BLaER1 (cell line): Measurements from ENCODE around the gene BCL2L15.

ENCODE experiments used
- H3K27ac ChIP-seq: shearing (Covaris generic); formaldehyde crosslinking; 2 replicates; pipeline ENCODE4 v1.8.1; 2022
- H3K27me3 ChIP-seq: shearing (Covaris generic); formaldehyde crosslinking; 2 replicates; pipeline ENCODE4 v1.8.1; 2022
- H3K36me3 ChIP-seq: shearing (Covaris generic); formaldehyde crosslinking; 2 replicates; pipeline ENCODE4 v1.8.1; 2022
- H3K4me1 ChIP-seq: shearing (Covaris generic); formaldehyde crosslinking; 2 replicates; pipeline ENCODE4 v1.8.1; 2022
- H3K4me2 ChIP-seq: shearing (Covaris generic); formaldehyde crosslinking; 2 replicates; pipeline ENCODE4 v1.8.1; 2022
- H3K4me3 ChIP-seq: shearing (Covaris generic); formaldehyde crosslinking; 2 replicates; pipeline ENCODE4 v1.8.1; 2022
- H3K9ac ChIP-seq: shearing (Covaris generic); formaldehyde crosslinking; 2 replicates; pipeline ENCODE4 v1.8.1; 2022
- H3K9me3 ChIP-seq: shearing (Covaris generic); formaldehyde crosslinking; 2 replicates; pipeline ENCODE4 v1.8.1; 2022
- H4K20me1 ChIP-seq: shearing (Covaris generic); formaldehyde crosslinking; 2 replicates; pipeline ENCODE4 v1.8.1; 2022
- Cebpa-rat ChIP-seq: shearing (Covaris generic); IDR thresholded peaks from 2 replicates; pipeline ENCODE4 v1.8.1; 2022

BCL2L15 gene

DNA sequence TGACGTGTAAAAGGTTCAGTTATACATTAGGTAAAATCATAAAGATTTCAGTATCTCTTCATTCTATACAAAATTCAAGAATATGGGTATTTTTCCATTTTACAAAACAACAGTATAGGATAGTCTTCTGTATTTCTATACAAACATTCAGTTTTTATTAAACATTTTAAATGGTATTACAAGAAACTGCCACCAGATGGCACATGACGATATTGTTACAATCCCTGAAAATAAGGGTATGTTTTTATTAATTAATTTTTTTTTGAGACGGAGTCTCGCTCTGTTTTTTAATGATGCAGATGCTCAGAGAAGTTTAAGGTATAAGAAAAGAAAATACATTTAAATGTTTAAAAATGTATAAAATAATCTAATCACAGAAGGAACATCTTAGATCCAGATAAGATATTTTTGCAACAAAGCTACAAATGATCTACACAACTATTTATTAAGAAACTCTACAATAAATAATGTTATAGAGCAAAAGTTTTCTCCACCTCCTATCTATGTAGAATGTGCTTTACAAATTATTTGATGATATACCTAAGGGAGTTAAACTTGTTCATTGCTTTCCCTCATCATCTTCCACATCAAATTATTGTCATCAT is 51.6 kb downstream of the BCL2L15 start:
- Histone ChIP-seq H3K9me3 (no peaks in the 10 kb centered on the region), H3K27me3 (no peaks in the 10 kb centered on the region), H4K20me1 (no peaks in the 10 kb centered on the region), H3K4me3 (no peak overlapping the region), H3K4me2 (no peak overlapping the region), H3K9ac (no peak overlapping the region), H3K4me1 (no peaks in the 10 kb centered on the region), H3K36me3 (no peaks in the 10 kb centered on the region), H3K27ac (no peak overlapping the region)
- TF ChIP-seq Cebpa-rat: no peak

DNA sequence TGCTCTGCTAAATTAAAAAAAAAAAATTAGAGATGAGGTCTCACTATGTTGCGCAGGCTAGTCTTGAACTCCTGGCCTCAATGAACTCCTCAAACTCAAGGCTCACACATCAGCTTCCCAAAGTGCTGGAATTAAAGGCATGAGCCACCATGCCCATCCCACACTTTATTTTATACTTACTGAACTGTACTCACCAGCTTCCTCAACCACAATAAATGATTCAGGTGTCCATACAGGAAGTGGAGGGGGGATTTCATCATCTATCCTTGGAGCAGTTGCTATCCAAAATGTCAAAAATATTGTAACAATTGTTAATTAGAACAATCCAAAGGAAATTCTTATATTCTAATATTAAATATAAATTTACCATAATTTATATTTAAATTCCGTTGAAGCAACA is 52.7 kb downstream of the BCL2L15 start:
- no peaks in the 10 kb centered on the region for H3K36me3 ChIP-seq
- no peaks in the 10 kb centered on the region for H4K20me1 ChIP-seq
- H3K9me3 ChIP-seq: no peaks in the 10 kb centered on the region
- no peaks in the 10 kb centered on the region for H3K27me3 ChIP-seq
- no peak for TF ChIP-seq Cebpa-rat
- no peak overlapping the region for H3K9ac ChIP-seq
- no peaks in the 10 kb centered on the region for H3K4me1 ChIP-seq
- H3K4me2 ChIP-seq: no peak overlapping the region
- H3K27ac ChIP-seq: no peak overlapping the region
- H3K4me3 ChIP-seq: no peak overlapping the region
